WI38 (cell line): ENCODE results near the gene CDC25B.

Experiments used
- H3K4me3 ChIP-seq: 2 replicates; pipeline ENCODE4 v1.5.1; 2011; ENCODE audit warnings: low read depth, mild to moderate bottlenecking, control low read depth, low read length
- CTCF ChIP-seq: IDR thresholded peaks from 2 replicates; pipeline ENCODE4 v1.5.1; 2012; ENCODE audit warnings: low read depth, mild to moderate bottlenecking, control low read depth, low read length

CDC25B gene

DNA sequence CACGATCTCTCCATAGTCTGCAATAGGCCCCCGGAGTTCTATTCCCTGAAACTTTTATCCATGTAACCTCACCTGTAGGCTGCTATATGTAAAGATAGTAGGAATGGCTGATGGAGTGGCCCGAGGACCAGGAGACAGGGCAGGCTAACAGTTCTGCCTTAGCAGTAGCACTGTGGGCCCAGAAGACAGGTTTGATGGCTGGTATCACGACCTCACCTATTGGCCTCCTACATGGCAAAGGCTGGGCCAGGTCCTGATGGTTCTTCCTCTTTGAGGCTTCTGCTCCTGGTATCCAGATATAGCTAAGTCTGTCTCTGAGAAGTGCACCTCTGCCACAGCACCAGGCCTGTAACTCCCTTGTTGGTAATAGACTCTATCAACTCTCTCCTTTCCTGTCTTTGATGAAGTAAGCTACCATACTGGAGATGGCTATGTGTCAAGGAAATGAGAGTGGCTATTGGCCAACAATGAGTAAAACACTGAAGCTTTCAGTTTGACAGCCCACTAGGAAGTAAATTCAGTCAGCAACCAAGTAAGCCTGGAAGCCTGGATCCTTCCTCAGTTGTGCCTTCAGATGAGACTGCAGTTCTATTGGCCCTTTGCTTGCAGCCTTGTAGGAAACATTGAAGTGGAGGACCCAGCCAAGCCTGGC is 20.5 kb upstream of the CDC25B start:
- no peak for TF ChIP-seq CTCF
- H3K4me3 ChIP-seq, result no peak overlapping the region

GRCh38 chr20:3777381-3777715 is 18.8 kb upstream of the CDC25B start:
- peak overlapping the region; percentile 43 for H3K4me3 ChIP-seq

DNA sequence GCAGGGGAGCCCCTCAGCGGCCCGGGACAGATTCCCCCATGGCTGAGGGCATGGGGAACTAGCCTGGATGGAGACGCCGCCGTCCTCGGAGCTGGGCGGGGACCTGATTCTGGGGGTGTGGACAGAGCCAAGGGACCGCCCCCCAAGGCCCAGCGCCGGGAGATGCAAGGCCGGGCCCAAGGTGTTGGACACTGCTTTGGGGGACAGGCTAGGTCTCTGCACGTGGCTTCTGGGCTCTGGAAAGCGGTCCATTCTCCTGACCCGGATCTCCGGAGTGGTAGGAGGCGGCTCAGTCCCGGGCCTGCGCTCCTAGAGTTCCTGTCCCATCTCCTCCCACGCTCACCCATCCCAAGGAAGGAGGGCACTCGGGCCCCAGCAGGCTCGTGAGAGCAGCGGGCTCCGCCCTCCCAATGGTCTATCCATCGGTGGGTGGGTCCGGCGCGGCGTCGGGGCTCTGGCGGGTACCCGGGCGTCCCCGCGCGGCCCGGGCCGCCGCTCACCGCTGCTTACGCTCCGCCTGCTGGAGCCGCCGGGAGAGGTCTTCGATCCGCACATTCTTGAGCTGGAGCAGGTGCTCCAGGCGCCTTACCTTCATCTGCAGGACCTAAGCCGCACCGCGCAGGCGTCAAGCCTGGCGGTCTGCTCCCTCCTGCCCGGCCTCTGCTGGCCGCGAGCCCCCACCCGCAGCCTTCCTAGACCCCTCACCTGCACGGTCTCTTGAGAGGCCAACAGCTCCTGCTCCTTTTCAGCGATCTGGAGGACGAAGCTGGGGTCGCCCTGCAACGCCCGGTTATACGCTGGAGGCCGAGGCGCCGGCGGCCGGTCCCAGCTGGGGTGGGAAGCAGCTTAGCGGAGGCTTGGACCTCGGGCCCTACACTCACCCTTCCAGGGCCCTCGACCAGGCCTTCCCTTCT is 18.1 kb upstream of the CDC25B start:
- TF ChIP-seq CTCF, result no peak
- H3K4me3 ChIP-seq, result peak overlapping the region; percentile 43

More at GRCh38 chr20:3777381-3777715, 18.8 kb upstream of the CDC25B start:
- no peak for TF ChIP-seq CTCF

- no peak overlapping the region for H3K4me3 ChIP-seq
- no peak for TF ChIP-seq CTCF
Measured at GRCh38 chr20:3778976-3779375, 17.1 kb upstream of the CDC25B start.

DNA sequence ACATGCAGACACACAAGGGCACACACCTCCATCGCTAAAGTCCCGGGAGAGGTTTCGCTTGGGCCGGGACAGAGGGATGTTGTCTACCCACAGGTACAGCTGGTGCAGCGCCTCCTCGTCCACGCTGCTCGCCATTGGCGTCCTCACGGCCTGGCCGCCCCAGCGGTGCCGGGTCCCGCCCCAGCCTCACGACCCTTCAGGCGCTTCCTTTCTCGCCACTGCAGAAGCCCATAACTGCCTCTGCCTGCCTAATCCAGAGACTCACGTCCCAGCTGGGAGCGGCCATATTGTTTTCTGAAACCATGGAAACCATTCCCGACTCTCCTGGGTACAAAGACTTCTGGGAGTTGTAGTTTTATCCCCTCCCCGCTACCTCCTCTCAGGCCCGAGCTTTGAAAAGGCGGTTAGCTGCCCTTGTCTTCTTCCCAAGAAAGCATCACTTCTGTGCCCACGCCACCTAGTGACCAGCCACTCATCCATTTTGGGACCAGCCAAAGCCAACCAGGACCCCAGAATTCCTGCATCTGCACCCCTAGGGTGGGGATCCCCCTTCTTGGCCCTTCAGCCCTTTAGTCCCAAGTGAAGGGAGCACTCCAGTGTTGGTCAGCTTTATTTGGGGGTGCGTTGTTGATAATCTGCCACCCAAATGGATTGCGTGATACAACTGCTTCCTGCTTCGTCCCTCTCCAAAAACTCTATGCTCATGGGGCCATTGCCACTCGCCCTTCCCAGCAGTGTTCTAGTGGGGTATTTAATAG is 14.8 kb upstream of the CDC25B start, which contains the start of gene SPEF1:
TSS of gene SPEF1 (minus strand) at position 296 of the 758 bp plus-strand sequence. CDS start at position 135, 161 bp downstream.
- TF ChIP-seq CTCF, result peak; percentile 42
- peak within 1 kb of the TSS; percentile 45 for H3K4me3 ChIP-seq

- H3K4me3 ChIP-seq, result no peak overlapping the region
- no peak for TF ChIP-seq CTCF
Measured at GRCh38 chr20:3782597-3782996, 13.5 kb upstream of the CDC25B start.

GRCh38 chr20:3783068-3783489 is 13.0 kb upstream of the CDC25B start:
- H3K4me3 ChIP-seq, result no peak overlapping the region
- TF ChIP-seq CTCF, result no peak
